ENCODE data around the gene GRHL1. TPM values are rescaled to one million over a fixed set of nuclear protein-coding genes. Genes with fewer than 3 reads are reported as not detected.

Gene GRHL1
- total RNA-seq, 1 experiment from 2014 or later, result 2.5 TPM

- Histone ChIP-seq H3K4ac (ENCODE audit: low read depth, low read length) (no peak overlapping the region), H3K23ac (ENCODE audit: insufficient read length, low read depth, low read length) (no peak overlapping the region), H3K23me2 (ENCODE audit: insufficient read length, low read depth, low read length, poor library complexity, severe bottlenecking) (no peaks in the 10 kb centered on the region), H3T11ph (ENCODE audit: low read length) (no peak overlapping the region), H4K5ac (ENCODE audit: insufficient read length, low read depth, low read length) (no peak overlapping the region), H3K56ac (ENCODE audit: insufficient read length, low read depth, low read length) (no peak overlapping the region), H2BK20ac (ENCODE audit: low read depth, low read length, poor library complexity, severe bottlenecking) (no peak overlapping the region), H2AFZ (ENCODE audit: low read length) (no peak overlapping the region), H3K9me3 (ENCODE audit: control insufficient read depth, low read depth, low read length) (no peaks in the 10 kb centered on the region), H3K4me2 (ENCODE audit: insufficient read depth, insufficient read length, low read length) (no peak overlapping the region), H2BK5ac (ENCODE audit: insufficient read length, low read length) (no peak overlapping the region), H4K91ac (ENCODE audit: insufficient read length, low read depth, low read length) (no peak overlapping the region), H2BK120ac (ENCODE audit: low read depth, low read length, poor library complexity, severe bottlenecking) (no peak overlapping the region), H3K27me3 (ENCODE audit: insufficient read depth, low read length) (no peaks in the 10 kb centered on the region; the same call in 1 of the 2 replicates), H2AK5ac (ENCODE audit: insufficient read length, low read length) (no peak overlapping the region), H3K4me1 (ENCODE audit: insufficient read depth, low read length) (no peaks in the 10 kb centered on the region), H3K27ac (ENCODE audit: insufficient read length, low read depth, low read length) (no peak overlapping the region), H3K14ac (ENCODE audit: insufficient read depth, low read length) (no peak overlapping the region), H4K8ac (replicated peaks; ENCODE audit: insufficient read length, low read depth, low read length) (no peak overlapping the region), H4K20me1 (ENCODE audit: control insufficient read depth, insufficient read depth, insufficient read length) (no peaks in the 10 kb centered on the region), H2BK12ac (ENCODE audit: insufficient read length, low read depth, low read length) (no peak overlapping the region), H3K18ac (ENCODE audit: insufficient read length, low read depth, low read length) (no peak overlapping the region), H2BK15ac (ENCODE audit: low read depth, low read length) (no peak overlapping the region), H3K79me1 (ENCODE audit: insufficient read depth, low read depth, low read length, poor library complexity, severe bottlenecking) (no peaks in the 10 kb centered on the region), H3K9ac (ENCODE audit: extremely low read depth, insufficient read length, low read length) (no peak overlapping the region), H3K79me2 (ENCODE audit: insufficient read depth, low read length) (no peaks in the 10 kb centered on the region)
- WGBS (ENCODE audit: extremely low coverage, insufficient read length, low lambda C conversion rate), result no CpG with 5 or more reads among the region's 13 CpGs
- Mint-ChIP-seq H3K9me3 (no peaks in the 10 kb centered on the region), H3K27me3 (ENCODE audit: low read depth) (peaks cover 17% of the 10 kb centered on the region), H3K4me1 (peaks cover 11 to 24% of the 10 kb centered on the region in 2 experiments; a peak in 3 of 4 replicates), H3K27ac (no peak overlapping the region; a peak in 1 of 7 replicates), H3K36me3 (ENCODE audit: insufficient read depth in 1 of 3, low read depth in 3 of 3) (peaks cover 0 to 3% (median 0%) of the 10 kb centered on the region in 3 experiments; a peak in 1 of 7 replicates), H3K4me3 (peak overlapping the region in 1 of 2 experiments; percentile 21; a peak in 1 of 5 replicates)
- DNase-seq, result peak; percentile 39
- TF ChIP-seq, protein P1, sequence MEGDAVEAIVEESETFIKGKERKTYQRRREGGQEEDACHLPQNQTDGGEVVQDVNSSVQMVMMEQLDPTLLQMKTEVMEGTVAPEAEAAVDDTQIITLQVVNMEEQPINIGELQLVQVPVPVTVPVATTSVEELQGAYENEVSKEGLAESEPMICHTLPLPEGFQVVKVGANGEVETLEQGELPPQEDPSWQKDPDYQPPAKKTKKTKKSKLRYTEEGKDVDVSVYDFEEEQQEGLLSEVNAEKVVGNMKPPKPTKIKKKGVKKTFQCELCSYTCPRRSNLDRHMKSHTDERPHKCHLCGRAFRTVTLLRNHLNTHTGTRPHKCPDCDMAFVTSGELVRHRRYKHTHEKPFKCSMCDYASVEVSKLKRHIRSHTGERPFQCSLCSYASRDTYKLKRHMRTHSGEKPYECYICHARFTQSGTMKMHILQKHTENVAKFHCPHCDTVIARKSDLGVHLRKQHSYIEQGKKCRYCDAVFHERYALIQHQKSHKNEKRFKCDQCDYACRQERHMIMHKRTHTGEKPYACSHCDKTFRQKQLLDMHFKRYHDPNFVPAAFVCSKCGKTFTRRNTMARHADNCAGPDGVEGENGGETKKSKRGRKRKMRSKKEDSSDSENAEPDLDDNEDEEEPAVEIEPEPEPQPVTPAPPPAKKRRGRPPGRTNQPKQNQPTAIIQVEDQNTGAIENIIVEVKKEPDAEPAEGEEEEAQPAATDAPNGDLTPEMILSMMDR (conservative IDR thresholded peaks at IDR 0.05), result no peak
Observed at GRCh38 chr2:9941196-9941995, 10.1 kb upstream of the GRHL1 start.
